Lower leg skin (tissue), 3 donors: ENCODE measurements around the gene CLIC4.

Experiments used
- POLR2A ChIP-seq, 2 donors: fragments of 450-650 bp; IDR thresholded peaks; one replicate each; pipeline ENCODE4 v1.6.1; 2016 to 2017; ENCODE audit warnings: antibody characterized with exemption in 2 of 2, mild to moderate bottlenecking in 1 of 2, moderate library complexity in 1 of 2
- TF ChIP-seq, protein P1 (sequence below), 3 donors: fragments of 450-650 bp; IDR thresholded peaks; one replicate each; pipeline ENCODE4 v1.5.1; 2016; ENCODE audit warnings: antibody characterized with exemption in 3 of 3, mild to moderate bottlenecking in 3 of 3, moderate library complexity in 2 of 3

DNA sequence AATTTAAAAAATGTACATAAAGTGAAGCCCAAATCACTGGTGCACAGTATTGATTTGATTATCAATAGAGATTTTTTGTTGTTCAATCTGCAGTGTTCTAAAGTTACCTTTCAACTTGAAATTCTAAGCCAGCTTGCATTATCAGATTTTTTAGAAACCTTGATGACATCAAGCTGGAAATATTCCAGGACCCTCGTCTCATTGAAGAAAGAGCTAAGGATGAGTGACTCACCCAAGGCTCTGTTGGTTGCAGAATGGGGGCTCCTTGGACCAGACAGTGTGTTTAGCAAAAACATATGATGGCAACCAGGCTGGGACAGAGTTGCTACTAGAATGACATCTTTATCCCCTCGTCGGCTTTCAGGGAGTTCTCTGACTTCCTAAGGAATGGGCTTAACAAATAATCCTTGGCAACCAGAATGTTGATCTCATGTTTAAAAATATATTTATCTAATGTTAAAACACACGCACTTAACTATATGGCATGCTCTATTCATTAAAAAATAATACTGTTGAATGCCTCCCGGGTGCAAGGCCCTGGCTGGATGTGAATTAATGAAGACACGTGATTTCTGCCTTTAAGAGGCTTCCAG, 105.2 kb downstream of the CLIC4 start:
- TF ChIP-seq, protein P1, sequence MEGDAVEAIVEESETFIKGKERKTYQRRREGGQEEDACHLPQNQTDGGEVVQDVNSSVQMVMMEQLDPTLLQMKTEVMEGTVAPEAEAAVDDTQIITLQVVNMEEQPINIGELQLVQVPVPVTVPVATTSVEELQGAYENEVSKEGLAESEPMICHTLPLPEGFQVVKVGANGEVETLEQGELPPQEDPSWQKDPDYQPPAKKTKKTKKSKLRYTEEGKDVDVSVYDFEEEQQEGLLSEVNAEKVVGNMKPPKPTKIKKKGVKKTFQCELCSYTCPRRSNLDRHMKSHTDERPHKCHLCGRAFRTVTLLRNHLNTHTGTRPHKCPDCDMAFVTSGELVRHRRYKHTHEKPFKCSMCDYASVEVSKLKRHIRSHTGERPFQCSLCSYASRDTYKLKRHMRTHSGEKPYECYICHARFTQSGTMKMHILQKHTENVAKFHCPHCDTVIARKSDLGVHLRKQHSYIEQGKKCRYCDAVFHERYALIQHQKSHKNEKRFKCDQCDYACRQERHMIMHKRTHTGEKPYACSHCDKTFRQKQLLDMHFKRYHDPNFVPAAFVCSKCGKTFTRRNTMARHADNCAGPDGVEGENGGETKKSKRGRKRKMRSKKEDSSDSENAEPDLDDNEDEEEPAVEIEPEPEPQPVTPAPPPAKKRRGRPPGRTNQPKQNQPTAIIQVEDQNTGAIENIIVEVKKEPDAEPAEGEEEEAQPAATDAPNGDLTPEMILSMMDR (IDR thresholded peaks at IDR 0.05) = no peak
- no peak for TF ChIP-seq POLR2A (IDR thresholded peaks at IDR 0.05)
